HCT116 (cell line): ENCODE results near the gene GALNT16. TPM values are rescaled to one million over a fixed set of nuclear protein-coding genes. Genes with fewer than 3 reads are reported as not detected.

ENCODE experiments used
- ATAC-seq: fragments of 200-7000 bp; cut with Tn5 transposase; 2 replicates; pipeline ENCODE4 v1.9.1; 2020; ENCODE audit warnings: mild to moderate bottlenecking, moderate library complexity
- BruUV-seq: library from RNA; stranded (reverse); fragments of 400-500 nt; replicated peaks from 2 replicates; lab custom pipeline; 2021; lab: Mats Ljungman, UMichigan
- CTCF ChIA-PET: fragments of 300-600 bp; sonication (Branson Sonifier 250); formaldehyde crosslinking; loops from one replicate; lab custom pipeline; 2021; ENCODE audit warnings: antibody characterized with exemption; lab: Charles Lee
- POLR2A ChIA-PET: fragments of 300-600, 350-600 bp; sonication (Branson Sonifier 250); formaldehyde crosslinking; loops from one replicate; lab custom pipeline; 2021; ENCODE audit warnings: antibody characterized with exemption; lab: Charles Lee
- RAD21 ChIA-PET, 2 experiments: fragments of 300-600 bp; sonication (Branson Sonifier 250); formaldehyde crosslinking; loops; one replicate each; lab custom pipeline; 2023; ENCODE audit warnings: low total read pairs in 2 of 2; ENCODE audit not compliant: uncharacterized antibody in 2 of 2, unreplicated experiment in 2 of 2, low non-redundant PET in 1 of 2; lab: Charles Lee
- DNase-seq: peaks from one replicate; pipeline ENCODE4 v3.0.0-alpha.2; 2010; ENCODE audit warnings: low read depth, low spot score
- H2AFZ ChIP-seq: fragments of 200-600 bp; shearing (Covaris generic), sonication (generic); 2 replicates; pipeline ENCODE4 v1.6.1; 2017; ENCODE audit warnings: low read depth, mixed run types, mixed read lengths, antibody characterized with exemption, low read length; ENCODE audit not compliant: poor library complexity, severe bottlenecking
- H3K27ac ChIP-seq: 2 replicates; pipeline ENCODE4 v1.5.1; 2012; ENCODE audit warnings: low read depth, low read length
- H3K27me3 ChIP-seq: fragments of 200-600 bp; sonication (generic); 2 replicates; pipeline ENCODE4 v1.6.1; 2016; ENCODE audit warnings: mixed run types, low read length, mixed read lengths; ENCODE audit not compliant: insufficient read depth
- H3K36me3 ChIP-seq, 2 experiments: fragments of 200-500 bp in 1 of 2; fragments of 200-600 bp in 1 of 2; sonication (Bioruptor generic) in 1 of 2; sonication (generic) in 1 of 2; 2 replicates each; pipeline versions ENCODE4 v1.5.1 to v1.6.1; 2014 to 2016; ENCODE audit warnings: low read length in 2 of 2, inconsistent platforms in 1 of 2, mixed read lengths in 1 of 2, mixed run types in 1 of 2; ENCODE audit not compliant: insufficient read depth in 2 of 2, control insufficient read depth in 1 of 2
- H3K4me1 ChIP-seq, 2 experiments: fragments of 200-600 bp in 1 of 2; sonication (generic) in 1 of 2; 2 replicates each; pipeline versions ENCODE4 v1.5.1 to v1.6.1; 2012 to 2017; ENCODE audit warnings: low read length in 2 of 2, inconsistent platforms in 1 of 2, mild to moderate bottlenecking in 1 of 2, mixed read lengths in 1 of 2, mixed run types in 1 of 2, moderate library complexity in 1 of 2; ENCODE audit not compliant: insufficient read depth in 2 of 2, control insufficient read depth in 1 of 2
- H3K4me2 ChIP-seq: fragments of 200-600 bp; sonication (generic); 2 replicates; pipeline ENCODE4 v1.6.1; 2017; ENCODE audit warnings: mixed run types, low read length, mixed read lengths
- H3K4me3 ChIP-seq, 2 experiments: fragments of 200-600 bp in 1 of 2; sonication (generic) in 1 of 2; replicated peaks in 1 of 2; 2 replicates each; pipeline ENCODE4 v1.5.1; 2011 to 2016; ENCODE audit warnings: low read length in 2 of 2, control low read depth in 1 of 2, low read depth in 1 of 2, mild to moderate bottlenecking in 1 of 2, mixed read lengths in 1 of 2, mixed run types in 1 of 2
- H3K79me2 ChIP-seq: fragments of 200-600 bp; sonication (generic); 2 replicates; pipeline ENCODE4 v1.6.1; 2017; ENCODE audit warnings: mild to moderate bottlenecking, mixed run types, low read length, moderate library complexity, mixed read lengths; ENCODE audit not compliant: insufficient read depth
- H3K9ac ChIP-seq: fragments of 200-600 bp; sonication (generic); 2 replicates; pipeline ENCODE4 v1.6.1; 2016; ENCODE audit warnings: low read length, mixed read lengths
- H3K9me2 ChIP-seq: fragments of 200-600 bp; sonication (generic), shearing (Covaris generic); 2 replicates; pipeline ENCODE4 v1.6.1; 2017; ENCODE audit warnings: mixed run types, mild to moderate bottlenecking, moderate library complexity; ENCODE audit not compliant: insufficient read depth
- H3K9me3 ChIP-seq, 2 experiments: fragments of 200-500 bp in 1 of 2; fragments of 200-600 bp in 1 of 2; sonication (Bioruptor generic) in 1 of 2; sonication (generic) in 1 of 2; 2 replicates each; pipeline ENCODE4 v1.6.1; 2014 to 2017; ENCODE audit warnings: low read length in 2 of 2, mixed read lengths in 2 of 2, inconsistent platforms in 1 of 2, low read depth in 1 of 2, mild to moderate bottlenecking in 1 of 2, mixed run types in 1 of 2, moderate library complexity in 1 of 2; ENCODE audit not compliant: control insufficient read depth in 1 of 2, insufficient read depth in 1 of 2
- H4K20me1 ChIP-seq: fragments of 200-600 bp; sonication (generic), shearing (Covaris generic); 2 replicates; pipeline ENCODE4 v1.6.1; 2017; ENCODE audit warnings: mixed run types, mild to moderate bottlenecking, moderate library complexity; ENCODE audit not compliant: insufficient read depth
- ATF3 ChIP-seq: IDR thresholded peaks from 2 replicates; pipeline ENCODE4 v1.6.1; 2012
- CBX3 ChIP-seq: IDR thresholded peaks from 2 replicates; pipeline ENCODE4 v1.6.1; 2012; ENCODE audit warnings: low read depth
- CEBPB ChIP-seq: IDR thresholded peaks from 2 replicates; pipeline ENCODE4 v1.6.1; 2012; ENCODE audit warnings: low read depth
- EGR1 ChIP-seq: IDR thresholded peaks from 2 replicates; pipeline ENCODE4 v1.6.1; 2012; ENCODE audit warnings: low read depth
- ELF1 ChIP-seq: IDR thresholded peaks from 2 replicates; pipeline ENCODE4 v1.6.1; 2012; ENCODE audit warnings: low read depth, borderline replicate concordance
- EZH2 ChIP-seq: fragments of 200-600 bp; sonication (generic); IDR thresholded peaks from 2 replicates; pipeline ENCODE4 v1.6.1; 2017; ENCODE audit warnings: antibody characterized with exemption, mixed run types
- FOSL1 ChIP-seq: IDR thresholded peaks from 2 replicates; pipeline ENCODE4 v1.6.1; 2012; ENCODE audit warnings: low read depth
- JUND ChIP-seq: IDR thresholded peaks from 2 replicates; pipeline ENCODE4 v1.6.1; 2012
- POLR2A ChIP-seq: IDR thresholded peaks from 2 replicates; pipeline ENCODE4 v1.7.0; 2011; ENCODE audit warnings: borderline replicate concordance; ENCODE audit not compliant: insufficient read depth, insufficient read length; ENCODE audit errors: extremely low read depth
- RAD21 ChIP-seq: IDR thresholded peaks from 2 replicates; pipeline ENCODE4 v1.6.1; 2012; ENCODE audit warnings: low read depth, mild to moderate bottlenecking
- REST ChIP-seq: IDR thresholded peaks from 2 replicates; pipeline ENCODE4 v1.6.1; 2012; ENCODE audit warnings: low read depth
- SIN3A ChIP-seq: IDR thresholded peaks from 2 replicates; pipeline ENCODE4 v1.6.1; 2012; ENCODE audit warnings: low read depth
- SP1 ChIP-seq: IDR thresholded peaks from 2 replicates; pipeline ENCODE4 v1.6.1; 2012; ENCODE audit warnings: low read depth
- TCF7L2 ChIP-seq: IDR thresholded peaks from 2 replicates; pipeline ENCODE4 v1.7.0; 2011; ENCODE audit warnings: borderline replicate concordance, inconsistent platforms; ENCODE audit not compliant: insufficient read depth, insufficient read length; ENCODE audit errors: extremely low read depth
- YY1 ChIP-seq: IDR thresholded peaks from 2 replicates; pipeline ENCODE4 v1.6.1; 2011; ENCODE audit warnings: low read length, low read depth, moderate library complexity, mild to moderate bottlenecking; ENCODE audit not compliant: insufficient replicate concordance; ENCODE audit errors: extremely low read depth
- ZBTB33 ChIP-seq: IDR thresholded peaks from 2 replicates; pipeline ENCODE4 v1.6.1; 2011; ENCODE audit warnings: mild to moderate bottlenecking, low read length, moderate library complexity; ENCODE audit not compliant: insufficient replicate concordance; ENCODE audit errors: extremely low read depth
- ZFX ChIP-seq: fragments of 450-650 bp; IDR thresholded peaks from 2 replicates; pipeline ENCODE4 v1.6.1; 2017
- ZNF274 ChIP-seq: fragments of 200-500 bp; sonication (Bioruptor generic); IDR thresholded peaks from 2 replicates; pipeline ENCODE4 v1.6.1; 2014; ENCODE audit warnings: mild to moderate bottlenecking, low read depth, low read length, inconsistent platforms
- intact Hi-C: fragments of 100-400 bp; cut with micrococcal nuclease; formaldehyde crosslinking; loops from 2 replicates; pipeline ENCODE4 v1.10.0; 2022
- total RNA-seq: library from RNA; stranded (reverse); gene quantifications from one replicate; pipeline ENCODE4 v1.2.1, GENCODE V29; 2021; ENCODE audit not compliant: unreplicated experiment
- TF ChIP-seq, protein P1 (sequence below), 3 experiments: fragments of 200-600 bp in 1 of 3; sonication (generic) in 1 of 3; IDR thresholded peaks in 2 of 3; conservative IDR thresholded peaks in 1 of 3; 2 replicates each; pipeline ENCODE4 v1.5.1; 2012 to 2017; ENCODE audit warnings: low read depth in 2 of 3, low read length in 2 of 3, antibody characterized with exemption in 1 of 3, borderline replicate concordance in 1 of 3, control low read depth in 1 of 3, mild to moderate bottlenecking in 1 of 3, mixed read lengths in 1 of 3, mixed run types in 1 of 3, moderate library complexity in 1 of 3; ENCODE audit not compliant: insufficient read depth in 1 of 3
- TF ChIP-seq, protein P2 (sequence below): IDR thresholded peaks from 2 replicates; pipeline ENCODE4 v1.6.1; 2012

The GALNT16 gene
- total RNA-seq, 1 experiment from 2014 or later = 0.32 TPM

- ChIA-PET CTCF (no interaction called here), POLR2A (no interaction called here), RAD21 (no interaction called here)
- DNase-seq (no peak), ATAC-seq (no peak)
- intact Hi-C loops = no loop called here
- no peak overlapping the region for H3K27ac ChIP-seq
- TF ChIP-seq REST (no peak), SP1 (no peak), CBX3 (no peak), ATF3 (no peak), ELF1 (no peak), JUND (no peak), SIN3A (no peak), POLR2A (no peak), CEBPB (no peak), EZH2 (no peak), TCF7L2 (no peak), FOSL1 (no peak), ZNF274 (no peak), RAD21 (no peak), ZFX (no peak), EGR1 (no peak), YY1 (no peak), ZBTB33 (no peak)
- TF ChIP-seq, protein P1, sequence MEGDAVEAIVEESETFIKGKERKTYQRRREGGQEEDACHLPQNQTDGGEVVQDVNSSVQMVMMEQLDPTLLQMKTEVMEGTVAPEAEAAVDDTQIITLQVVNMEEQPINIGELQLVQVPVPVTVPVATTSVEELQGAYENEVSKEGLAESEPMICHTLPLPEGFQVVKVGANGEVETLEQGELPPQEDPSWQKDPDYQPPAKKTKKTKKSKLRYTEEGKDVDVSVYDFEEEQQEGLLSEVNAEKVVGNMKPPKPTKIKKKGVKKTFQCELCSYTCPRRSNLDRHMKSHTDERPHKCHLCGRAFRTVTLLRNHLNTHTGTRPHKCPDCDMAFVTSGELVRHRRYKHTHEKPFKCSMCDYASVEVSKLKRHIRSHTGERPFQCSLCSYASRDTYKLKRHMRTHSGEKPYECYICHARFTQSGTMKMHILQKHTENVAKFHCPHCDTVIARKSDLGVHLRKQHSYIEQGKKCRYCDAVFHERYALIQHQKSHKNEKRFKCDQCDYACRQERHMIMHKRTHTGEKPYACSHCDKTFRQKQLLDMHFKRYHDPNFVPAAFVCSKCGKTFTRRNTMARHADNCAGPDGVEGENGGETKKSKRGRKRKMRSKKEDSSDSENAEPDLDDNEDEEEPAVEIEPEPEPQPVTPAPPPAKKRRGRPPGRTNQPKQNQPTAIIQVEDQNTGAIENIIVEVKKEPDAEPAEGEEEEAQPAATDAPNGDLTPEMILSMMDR (IDR thresholded peaks at IDR 0.05 in 2 of 3, conservative IDR thresholded peaks at IDR 0.05 in 1 of 3; ENCODE audit: borderline replicate concordance in 1 of 3, insufficient read depth in 1 of 3, low read depth in 2 of 3, low read length in 2 of 3) = no peak
- TF ChIP-seq, protein P2, sequence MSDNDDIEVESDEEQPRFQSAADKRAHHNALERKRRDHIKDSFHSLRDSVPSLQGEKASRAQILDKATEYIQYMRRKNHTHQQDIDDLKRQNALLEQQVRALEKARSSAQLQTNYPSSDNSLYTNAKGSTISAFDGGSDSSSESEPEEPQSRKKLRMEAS = no peak
- H3K27me3 ChIP-seq = no peaks in the 10 kb centered on the region
- BruUV-seq = no TSS peak
- H2AFZ ChIP-seq = no peak overlapping the region
- H3K9ac ChIP-seq = no peak overlapping the region
- no peaks in the 10 kb centered on the region for H3K79me2 ChIP-seq
- no peaks in the 10 kb centered on the region for H3K4me1 ChIP-seq
- H3K36me3 ChIP-seq = no peaks in the 10 kb centered on the region
- H3K4me3 ChIP-seq = no peak overlapping the region
- no peaks in the 10 kb centered on the region for H3K9me3 ChIP-seq
- no peak overlapping the region for H3K4me2 ChIP-seq
- H4K20me1 ChIP-seq = no peaks in the 10 kb centered on the region
- H3K9me2 ChIP-seq = no peaks in the 10 kb centered on the region
Measured at GRCh38 chr14:69323999-69324282, 64.0 kb downstream of the GALNT16 start.
